Bone marrow (tissue), 2 donors: ENCODE data around the gene FIGLA.

Experiments used
- DNase-seq, 2 donors: peaks; one replicate each; lab custom pipeline; 2025; lab: John Stamatoyannopoulos, UW

Gene FIGLA

DNA sequence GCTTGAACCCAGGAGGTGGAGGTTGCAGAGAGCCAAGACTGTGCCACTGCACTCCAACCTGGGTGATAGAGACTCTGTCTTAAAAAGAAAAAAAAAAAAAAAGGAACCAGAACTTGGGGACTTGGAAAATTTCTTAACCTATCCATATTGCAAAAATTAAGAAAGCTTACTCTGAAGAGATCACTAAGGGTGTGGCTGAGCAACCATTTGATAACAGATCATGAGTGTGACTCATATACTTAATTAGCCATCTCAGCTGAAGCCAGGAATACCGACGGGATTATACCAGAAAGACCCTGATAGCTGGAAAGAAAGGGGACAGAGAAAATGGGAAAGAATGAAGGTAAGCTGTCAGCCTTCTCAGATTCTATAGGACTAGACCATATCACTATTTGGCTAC is 15.3 kb downstream of the FIGLA start:
- no peak for DNase-seq

GRCh38 chr2:70772486-70773155 is 17.8 kb downstream of the FIGLA start:
- no peak for DNase-seq

- DNase-seq: no peak
Measured at GRCh38 chr2:70771446-70771845, 19.0 kb downstream of the FIGLA start.

DNA sequence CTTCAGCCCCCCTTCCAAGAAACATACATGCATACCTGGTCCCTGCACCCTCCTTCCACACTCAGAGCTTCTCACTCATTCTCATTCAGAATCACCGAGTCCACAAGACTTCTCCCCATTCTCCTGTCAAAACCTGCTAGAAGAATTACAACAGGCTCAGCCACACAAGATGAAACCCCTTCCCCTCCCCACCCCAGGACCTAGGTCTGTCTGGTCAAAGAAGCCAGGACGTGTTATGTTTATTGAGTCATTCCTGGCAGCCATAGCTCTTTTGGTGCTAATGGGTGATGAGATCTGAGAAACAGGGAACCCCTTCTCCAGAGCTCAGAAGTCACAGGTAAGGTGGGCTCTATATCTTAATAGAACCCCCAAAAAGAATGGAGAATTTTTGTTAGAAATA is 21.0 kb downstream of the FIGLA start:
- DNase-seq: no peak

DNA sequence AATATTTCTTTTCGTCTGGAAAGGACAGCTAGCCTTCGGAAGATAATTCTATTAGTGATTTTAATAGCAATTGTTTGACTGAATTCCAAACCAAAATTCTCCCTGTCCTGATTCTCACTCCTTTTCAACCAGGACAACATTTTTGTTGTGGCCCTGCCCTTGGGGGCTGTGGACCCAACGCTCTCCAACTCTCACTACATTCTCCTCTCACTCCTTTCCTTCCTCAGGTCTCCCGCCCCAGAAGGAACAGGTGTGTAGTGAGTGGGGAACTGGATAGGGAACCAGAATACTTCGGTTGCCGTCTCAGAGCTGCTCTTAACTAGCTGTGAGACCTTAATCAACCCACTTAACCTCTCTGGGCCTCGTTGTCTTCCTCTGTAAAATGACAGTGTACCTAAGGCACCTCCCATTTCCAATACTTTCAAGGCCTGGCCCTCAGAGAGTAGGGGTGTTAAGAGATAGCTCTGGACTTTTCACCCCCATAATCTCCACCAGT is 21.8 kb downstream of the FIGLA start:
- no peak for DNase-seq

GRCh38 chr2:70767699-70768589 is 22.5 kb downstream of the FIGLA start, which contains the start of gene ADD2:
TSS of gene ADD2 (minus strand) at chr2:70768200. CDS start at chr2:70706408, 61,792 bp downstream.
- peak in 1 of 2 donors; percentile 21 for DNase-seq

- no peak for DNase-seq
Measured at GRCh38 chr2:70767079-70767698, 23.3 kb downstream of the FIGLA start.

- no peak for DNase-seq
Measured at GRCh38 chr2:70766357-70767078, 23.9 kb downstream of the FIGLA start.

GRCh38 chr2:70765507-70765906 is 24.9 kb downstream of the FIGLA start:
- no peak for DNase-seq

DNA sequence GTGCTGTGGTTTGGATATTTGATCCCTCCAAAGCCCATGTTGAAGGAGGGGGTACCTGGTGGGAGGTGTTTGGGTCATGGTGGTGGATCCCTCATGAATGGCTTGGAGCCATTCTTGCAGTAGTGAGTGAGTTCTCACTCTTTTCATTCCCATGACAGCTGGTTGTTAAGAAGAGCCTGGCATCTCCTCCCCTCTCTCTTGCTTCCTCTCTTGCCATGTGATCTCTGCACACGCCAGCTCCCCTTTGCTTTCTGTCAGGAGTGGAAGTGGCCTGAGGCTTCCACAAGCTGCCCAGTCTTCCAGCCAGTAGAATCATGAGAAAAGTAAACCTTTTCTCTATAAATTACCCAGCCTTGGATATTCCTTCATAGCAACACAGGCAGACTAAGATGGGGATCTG is 31.0 kb downstream of the FIGLA start:
- DNase-seq: no peak

DNA sequence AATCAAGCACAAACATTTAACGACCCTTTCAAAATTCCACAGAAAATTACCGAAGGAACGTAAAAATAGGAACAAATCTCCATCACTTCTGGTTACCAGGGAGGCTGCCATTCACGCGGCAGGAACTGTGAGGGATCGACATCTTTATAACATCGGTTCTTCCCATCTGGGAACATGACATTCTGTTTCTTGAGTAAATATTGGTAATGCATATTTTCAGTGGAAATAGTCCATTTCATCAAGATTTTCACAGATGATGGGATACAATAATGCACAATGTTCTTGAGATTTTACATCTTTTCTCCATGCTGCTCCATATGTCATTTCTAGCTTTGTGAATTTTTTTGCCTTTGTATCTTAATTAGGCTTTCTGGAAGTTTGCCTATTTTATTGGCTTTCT is 32.5 kb downstream of the FIGLA start:
- no peak for DNase-seq

DNA sequence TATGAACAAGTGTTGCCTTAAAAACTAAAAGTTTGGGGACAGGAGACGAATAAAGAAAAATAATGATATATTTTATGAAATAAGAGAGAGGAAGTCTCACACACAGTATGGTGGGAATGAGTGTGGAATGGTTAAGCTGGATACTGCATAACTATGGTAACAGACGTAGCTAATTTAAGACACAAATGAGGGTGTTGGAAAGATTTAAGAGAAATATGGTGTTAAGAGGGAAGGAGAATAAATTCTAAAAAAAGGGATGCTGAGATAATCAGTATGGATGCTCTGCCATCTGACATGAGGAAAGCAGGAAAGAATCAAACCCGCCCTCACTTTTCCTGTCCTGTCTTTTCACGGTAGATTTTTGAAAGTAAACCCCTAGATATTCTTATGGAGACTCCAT is 33.1 kb downstream of the FIGLA start:
- no peak for DNase-seq

DNA sequence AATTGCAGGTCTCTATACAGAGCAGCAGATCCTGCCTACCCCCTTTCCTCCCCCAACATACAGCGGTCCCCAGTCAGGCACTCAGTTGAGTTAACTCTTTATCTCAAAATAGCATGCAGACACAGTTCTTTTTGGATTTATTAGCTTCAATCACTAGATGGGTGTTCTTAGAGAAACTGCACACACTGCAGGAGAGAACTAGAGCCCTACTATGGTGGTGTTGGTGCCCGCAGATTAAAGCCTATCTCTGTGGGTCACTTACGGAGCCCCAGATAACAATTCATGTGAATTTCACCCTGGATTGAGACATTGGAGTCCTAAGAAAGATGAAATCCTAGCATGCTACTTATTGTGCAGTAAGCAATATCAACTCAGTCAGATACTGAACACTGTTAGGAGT is 34.3 kb downstream of the FIGLA start:
- DNase-seq: no peak

DNA sequence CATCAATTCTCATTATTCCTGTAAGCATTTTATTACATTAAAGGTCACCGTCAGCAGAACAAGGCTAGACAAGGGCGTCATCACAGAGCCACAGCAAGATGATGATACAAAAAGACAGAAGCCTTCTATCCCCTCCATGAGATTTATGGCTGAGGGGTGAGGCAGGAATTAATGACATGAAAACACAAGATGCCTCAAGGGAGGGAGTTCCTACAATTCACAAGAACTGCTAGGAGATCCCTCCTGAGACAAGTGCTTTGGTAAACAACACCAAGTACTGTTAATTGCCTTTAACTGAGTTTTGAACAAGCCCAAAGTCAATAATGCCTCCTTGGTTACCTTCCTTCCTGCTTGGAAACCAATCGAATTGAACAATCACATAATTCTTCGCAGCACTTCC is 36.5 kb downstream of the FIGLA start:
- no peak for DNase-seq

- no peak for DNase-seq
Measured at GRCh38 chr2:70753031-70753430, 37.4 kb downstream of the FIGLA start.

- no peak for DNase-seq
Measured at GRCh38 chr2:70752396-70752795, 38.0 kb downstream of the FIGLA start.

- DNase-seq: no peak
Measured at GRCh38 chr2:70751881-70752280, 38.6 kb downstream of the FIGLA start.

- DNase-seq: no peak
Measured at GRCh38 chr2:70750320-70750719, 40.1 kb downstream of the FIGLA start.

- no peak for DNase-seq
Measured at GRCh38 chr2:70748002-70748784, 42.2 kb downstream of the FIGLA start.

DNA sequence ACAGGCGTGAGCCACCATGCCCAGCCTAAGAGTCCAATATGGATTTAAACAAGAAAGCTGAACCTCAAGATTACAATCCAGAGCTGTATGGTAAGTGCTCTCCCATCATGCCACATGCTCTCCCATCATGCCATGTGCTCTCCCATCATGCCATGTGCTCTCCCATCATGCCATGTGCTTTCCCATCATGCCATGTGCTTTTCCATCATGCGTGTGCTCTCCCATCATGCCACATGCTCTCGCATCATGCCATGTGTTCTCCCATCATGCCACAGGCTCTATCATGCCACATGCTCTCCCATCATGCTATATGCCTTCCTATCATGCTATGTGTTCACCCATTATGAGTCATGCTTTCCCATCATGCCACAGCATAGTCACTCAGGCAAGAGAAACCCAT is 43.2 kb downstream of the FIGLA start:
- no peak for DNase-seq
